Measurements from ENCODE around the gene SPAG9.

DNA sequence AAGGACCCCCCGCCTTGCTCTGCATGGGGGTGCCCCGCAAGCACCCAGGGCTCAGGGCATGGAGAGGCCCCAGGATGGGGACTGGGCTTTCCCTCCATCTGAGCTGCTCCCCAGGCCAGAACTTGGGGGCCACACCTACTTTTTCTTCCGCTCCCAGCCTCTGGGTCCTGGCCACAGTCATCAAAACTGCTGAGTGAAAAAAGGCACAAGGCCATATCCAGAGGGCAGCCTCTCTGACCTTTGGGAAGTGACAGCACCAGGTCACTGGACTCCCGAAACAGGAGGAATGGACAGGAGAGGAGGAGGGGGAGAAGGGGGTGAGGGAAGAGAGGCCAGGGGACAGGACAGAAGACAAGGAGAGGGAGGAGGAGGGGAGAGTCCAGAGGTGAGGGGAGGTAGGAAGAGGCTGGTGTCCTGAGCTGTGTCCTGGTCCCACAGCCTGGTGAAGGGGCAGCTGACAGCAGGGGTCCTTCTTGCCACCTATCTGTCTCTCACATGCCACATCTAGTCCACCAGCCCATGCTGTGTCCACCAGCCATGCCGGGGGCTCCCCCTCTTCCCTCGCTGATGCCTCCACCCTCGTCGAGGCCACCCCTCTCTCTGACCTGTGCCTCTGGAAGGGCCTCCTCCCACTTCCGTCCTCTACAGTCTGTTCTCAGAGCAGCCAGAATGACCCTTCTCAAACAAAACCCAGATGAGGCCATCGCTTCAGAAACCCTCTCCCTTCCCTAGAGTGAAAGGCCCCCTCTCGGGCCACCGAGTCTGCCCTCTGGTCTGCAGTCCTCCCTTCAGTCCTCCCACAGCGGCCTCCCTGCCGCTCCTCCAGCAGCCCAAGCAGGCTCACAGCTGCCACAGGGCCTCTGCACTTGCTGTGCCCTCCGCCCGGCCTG is 180.6 kb downstream of the SPAG9 start:
- TF ChIP-seq SIN3A (IDR thresholded peaks at IDR 0.05; ENCODE audit: borderline replicate concordance, insufficient read depth, low read depth, low read length) (no peak), TCF7L2 (IDR thresholded peaks at IDR 0.05; ENCODE audit: low read depth, low read length) (no peak), POLR2AphosphoS5 (IDR thresholded peaks at IDR 0.05; ENCODE audit: low read depth, low read length) (no peak)
- TF ChIP-seq, protein P1, sequence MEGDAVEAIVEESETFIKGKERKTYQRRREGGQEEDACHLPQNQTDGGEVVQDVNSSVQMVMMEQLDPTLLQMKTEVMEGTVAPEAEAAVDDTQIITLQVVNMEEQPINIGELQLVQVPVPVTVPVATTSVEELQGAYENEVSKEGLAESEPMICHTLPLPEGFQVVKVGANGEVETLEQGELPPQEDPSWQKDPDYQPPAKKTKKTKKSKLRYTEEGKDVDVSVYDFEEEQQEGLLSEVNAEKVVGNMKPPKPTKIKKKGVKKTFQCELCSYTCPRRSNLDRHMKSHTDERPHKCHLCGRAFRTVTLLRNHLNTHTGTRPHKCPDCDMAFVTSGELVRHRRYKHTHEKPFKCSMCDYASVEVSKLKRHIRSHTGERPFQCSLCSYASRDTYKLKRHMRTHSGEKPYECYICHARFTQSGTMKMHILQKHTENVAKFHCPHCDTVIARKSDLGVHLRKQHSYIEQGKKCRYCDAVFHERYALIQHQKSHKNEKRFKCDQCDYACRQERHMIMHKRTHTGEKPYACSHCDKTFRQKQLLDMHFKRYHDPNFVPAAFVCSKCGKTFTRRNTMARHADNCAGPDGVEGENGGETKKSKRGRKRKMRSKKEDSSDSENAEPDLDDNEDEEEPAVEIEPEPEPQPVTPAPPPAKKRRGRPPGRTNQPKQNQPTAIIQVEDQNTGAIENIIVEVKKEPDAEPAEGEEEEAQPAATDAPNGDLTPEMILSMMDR (IDR thresholded peaks at IDR 0.05) = no peak
- TF ChIP-seq, protein P2, sequence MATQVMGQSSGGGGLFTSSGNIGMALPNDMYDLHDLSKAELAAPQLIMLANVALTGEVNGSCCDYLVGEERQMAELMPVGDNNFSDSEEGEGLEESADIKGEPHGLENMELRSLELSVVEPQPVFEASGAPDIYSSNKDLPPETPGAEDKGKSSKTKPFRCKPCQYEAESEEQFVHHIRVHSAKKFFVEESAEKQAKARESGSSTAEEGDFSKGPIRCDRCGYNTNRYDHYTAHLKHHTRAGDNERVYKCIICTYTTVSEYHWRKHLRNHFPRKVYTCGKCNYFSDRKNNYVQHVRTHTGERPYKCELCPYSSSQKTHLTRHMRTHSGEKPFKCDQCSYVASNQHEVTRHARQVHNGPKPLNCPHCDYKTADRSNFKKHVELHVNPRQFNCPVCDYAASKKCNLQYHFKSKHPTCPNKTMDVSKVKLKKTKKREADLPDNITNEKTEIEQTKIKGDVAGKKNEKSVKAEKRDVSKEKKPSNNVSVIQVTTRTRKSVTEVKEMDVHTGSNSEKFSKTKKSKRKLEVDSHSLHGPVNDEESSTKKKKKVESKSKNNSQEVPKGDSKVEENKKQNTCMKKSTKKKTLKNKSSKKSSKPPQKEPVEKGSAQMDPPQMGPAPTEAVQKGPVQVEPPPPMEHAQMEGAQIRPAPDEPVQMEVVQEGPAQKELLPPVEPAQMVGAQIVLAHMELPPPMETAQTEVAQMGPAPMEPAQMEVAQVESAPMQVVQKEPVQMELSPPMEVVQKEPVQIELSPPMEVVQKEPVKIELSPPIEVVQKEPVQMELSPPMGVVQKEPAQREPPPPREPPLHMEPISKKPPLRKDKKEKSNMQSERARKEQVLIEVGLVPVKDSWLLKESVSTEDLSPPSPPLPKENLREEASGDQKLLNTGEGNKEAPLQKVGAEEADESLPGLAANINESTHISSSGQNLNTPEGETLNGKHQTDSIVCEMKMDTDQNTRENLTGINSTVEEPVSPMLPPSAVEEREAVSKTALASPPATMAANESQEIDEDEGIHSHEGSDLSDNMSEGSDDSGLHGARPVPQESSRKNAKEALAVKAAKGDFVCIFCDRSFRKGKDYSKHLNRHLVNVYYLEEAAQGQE (IDR thresholded peaks at IDR 0.05; ENCODE audit: insufficient read depth in 1 of 2, low read depth in 2 of 2, low read length in 1 of 2) = no peak

All from Panc1 (cell line).